ENCODE data around the gene CGNL1.
A peak's percentile ranks its signal among the peaks of the same experiment; 100 is the strongest.

Gene CGNL1

DNA sequence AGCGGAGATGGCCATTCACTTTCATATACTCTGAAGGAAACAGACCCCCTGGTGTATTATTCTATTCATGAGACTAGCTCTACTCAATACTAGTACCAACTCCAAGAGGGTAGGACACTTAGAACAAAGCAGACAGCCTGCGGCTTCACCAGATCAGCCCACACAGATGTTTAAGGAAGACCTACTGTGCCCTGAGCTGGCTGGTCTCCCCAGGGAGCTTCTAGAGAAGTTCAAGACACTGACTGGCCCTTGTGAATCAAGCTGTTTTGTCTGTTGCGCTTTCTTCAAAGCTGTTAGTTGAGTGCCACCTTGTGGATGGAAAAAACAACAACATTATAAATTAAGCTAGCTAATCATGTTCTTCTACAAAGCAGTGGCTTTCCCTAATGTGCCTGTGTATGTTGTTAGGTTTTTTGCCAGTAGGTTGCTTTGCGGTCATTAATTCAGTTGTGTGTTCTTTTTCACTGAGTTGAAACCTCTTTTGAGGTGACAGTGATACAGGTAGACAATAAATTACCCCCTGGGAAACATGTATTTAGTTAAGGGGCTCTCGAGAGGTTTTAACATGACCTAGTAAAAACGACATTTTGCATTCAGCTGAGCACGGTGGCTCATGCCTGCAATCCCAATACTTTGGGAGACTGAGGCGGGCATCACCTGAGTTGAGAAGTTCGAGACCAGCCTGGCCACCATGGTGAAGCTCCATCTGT is 151.2 kb downstream of the CGNL1 start:
- DNase-seq: peak; percentile 68

GRCh38 chr15:57528940-57529565 is 152.7 kb downstream of the CGNL1 start:
- no peak for DNase-seq

- no peak for DNase-seq
Measured at GRCh38 chr15:57529748-57530147, 153.4 kb downstream of the CGNL1 start.

DNA sequence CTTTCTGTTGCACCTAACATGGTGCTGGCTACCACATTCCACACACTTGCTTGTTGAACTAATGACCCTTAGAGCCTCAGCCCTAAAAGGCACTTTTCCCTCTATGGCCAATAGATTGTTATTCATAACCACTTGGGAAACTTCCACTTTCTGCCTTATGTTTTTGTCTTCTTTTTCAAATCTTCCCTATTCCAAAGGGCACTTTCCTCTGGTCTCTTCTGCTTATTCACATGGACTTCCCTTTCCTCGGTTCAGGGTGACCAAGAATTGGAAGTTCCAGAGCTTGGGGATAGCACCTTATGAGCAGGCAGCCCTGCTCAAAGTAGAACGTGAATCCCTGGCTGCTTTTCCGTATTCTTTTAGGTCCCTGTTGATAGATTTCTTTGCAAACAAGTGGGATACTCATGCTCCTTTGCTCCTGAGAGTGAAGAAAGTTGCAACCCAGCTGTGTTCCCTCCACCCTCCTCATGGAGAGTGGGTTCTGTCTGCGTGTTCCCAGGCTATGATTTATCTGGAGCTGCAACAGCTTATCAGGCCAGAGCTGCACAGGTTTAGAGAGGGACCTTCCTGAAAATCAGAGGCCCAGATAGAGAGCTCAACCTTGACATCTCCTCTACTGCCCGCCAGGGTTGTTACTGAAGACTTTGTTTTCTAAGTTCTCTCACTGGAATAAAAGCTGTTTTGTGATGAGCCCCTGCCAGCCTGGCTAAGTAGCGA is 156.6 kb downstream of the CGNL1 start:
- DNase-seq: no peak

- no peak for DNase-seq
Measured at GRCh38 chr15:57533448-57533799, 157.1 kb downstream of the CGNL1 start.

- DNase-seq: no peak
Measured at GRCh38 chr15:57534281-57534680, 158.0 kb downstream of the CGNL1 start.

DNA sequence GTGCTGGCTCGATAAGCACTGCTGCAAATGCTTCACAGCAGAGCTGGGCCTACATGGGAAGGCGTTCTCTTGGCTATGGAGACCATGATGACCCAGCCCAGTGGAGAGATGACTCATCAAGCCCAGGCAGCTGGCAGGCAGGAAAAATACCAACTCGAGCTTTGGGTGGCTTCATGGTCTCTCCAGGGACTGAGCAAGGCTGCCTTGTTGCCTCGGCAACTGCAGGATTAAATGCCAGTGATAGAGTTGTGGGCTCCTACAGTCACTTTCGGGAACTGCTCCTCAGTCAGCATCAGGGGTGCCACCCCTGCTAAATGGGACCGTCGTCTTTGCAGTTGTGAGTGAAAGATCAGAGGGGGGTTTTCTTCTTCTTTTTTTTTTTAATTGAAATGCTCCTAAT is 160.8 kb downstream of the CGNL1 start:
- DNase-seq: no peak

GRCh38 chr15:57537488-57538264 is 161.4 kb downstream of the CGNL1 start:
- DNase-seq: no peak

GRCh38 chr15:57538265-57538529 is 161.9 kb downstream of the CGNL1 start:
- DNase-seq: no peak

- no peak for DNase-seq
Measured at GRCh38 chr15:57538821-57539220, 162.5 kb downstream of the CGNL1 start.

- no peak for DNase-seq
Measured at GRCh38 chr15:57540211-57540610, 163.9 kb downstream of the CGNL1 start.

- DNase-seq: no peak
Measured at GRCh38 chr15:57540736-57541135, 164.4 kb downstream of the CGNL1 start.

DNA sequence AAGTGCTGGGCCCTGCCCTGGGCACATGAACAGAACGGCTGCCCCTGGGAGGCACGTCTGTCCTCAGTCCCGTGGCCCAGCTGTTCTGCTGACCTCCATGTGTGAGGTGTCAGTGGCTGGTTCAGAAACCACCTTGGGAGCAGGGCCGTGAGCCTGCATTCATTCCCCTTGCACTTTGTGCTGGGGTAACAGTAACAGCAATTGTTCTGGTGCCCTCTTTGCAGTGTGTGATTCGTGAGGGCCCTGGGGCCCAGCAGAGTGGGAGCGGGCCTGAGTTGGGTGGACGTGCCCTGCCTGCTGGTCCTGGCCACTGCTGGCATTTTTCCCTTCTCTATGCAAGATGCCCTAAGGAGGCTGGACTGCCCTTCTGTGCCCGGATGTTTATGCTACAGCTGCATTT is 165.0 kb downstream of the CGNL1 start:
- DNase-seq: no peak

- no peak for DNase-seq
Measured at GRCh38 chr15:57541805-57542504, 165.7 kb downstream of the CGNL1 start.

DNA sequence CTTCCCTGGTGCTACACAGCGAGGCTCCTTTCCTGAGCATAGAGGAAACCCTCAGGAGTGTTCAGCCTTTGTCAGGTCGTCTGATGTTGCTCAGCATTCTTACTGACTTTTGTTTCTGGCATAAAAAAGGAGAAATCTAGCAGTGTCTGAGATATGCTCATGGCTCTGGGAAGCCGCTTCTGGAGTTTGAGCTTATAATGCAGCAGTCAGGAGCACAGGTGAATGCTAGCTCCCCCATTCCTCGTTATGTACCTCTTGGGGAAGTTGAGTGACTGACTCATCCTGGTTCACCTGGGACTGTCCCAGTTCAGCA is 166.2 kb downstream of the CGNL1 start:
- DNase-seq: no peak

GRCh38 chr15:57544848-57545480 is 168.7 kb downstream of the CGNL1 start:
- DNase-seq: no peak

GRCh38 chr15:57545995-57546394 is 169.7 kb downstream of the CGNL1 start:
- DNase-seq: no peak

DNA sequence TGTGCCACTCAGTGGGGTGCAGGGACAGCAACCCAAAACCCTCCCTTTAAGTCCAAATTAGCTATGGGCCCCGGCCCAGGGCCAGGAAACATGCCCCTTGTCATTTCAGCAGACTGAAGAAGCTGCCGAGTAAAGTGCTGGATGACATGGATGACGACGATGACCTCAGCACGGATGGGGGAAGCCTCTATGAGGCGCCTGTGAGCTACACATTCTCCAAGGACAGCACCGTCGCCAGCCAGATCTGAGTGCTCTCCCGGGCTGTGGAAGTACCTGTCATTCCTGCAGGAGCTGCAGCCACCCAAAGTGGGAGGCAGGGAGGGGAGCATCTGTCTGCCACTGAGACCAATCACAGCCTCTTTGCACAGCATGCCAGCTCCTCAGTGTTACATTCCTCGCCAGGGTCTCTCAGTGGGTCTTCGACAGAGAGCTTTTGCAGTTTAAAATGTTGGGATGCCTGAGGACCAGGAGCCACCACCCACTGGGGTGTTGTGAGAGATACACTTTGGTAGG is 171.0 kb downstream of the CGNL1 start:
- DNase-seq: no peak

DNA sequence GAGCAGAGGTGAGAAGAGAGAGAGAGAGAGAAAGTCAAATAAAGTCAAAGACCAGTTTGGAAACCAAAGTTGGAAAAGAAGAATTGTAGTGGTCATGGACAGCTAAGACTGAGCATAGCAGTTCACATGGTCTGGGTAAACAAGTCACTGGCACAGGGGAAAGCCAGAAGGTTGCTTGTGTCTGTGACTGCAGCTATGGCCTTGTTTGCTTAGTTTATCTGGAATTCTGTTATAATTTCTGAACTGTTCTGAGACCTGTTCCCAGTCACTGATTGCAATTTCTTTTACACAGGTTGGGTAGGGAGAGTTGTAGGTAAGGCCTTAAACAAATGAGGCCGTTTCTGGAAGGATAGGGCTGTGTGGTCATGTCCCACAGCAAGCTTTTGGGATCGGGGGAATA is 172.0 kb downstream of the CGNL1 start:
- no peak for DNase-seq

GRCh38 chr15:57548835-57549234 is 172.5 kb downstream of the CGNL1 start:
- no peak for DNase-seq

GRCh38 chr15:57549935-57550334 is 173.6 kb downstream of the CGNL1 start:
- no peak for DNase-seq

- no peak for DNase-seq
Measured at GRCh38 chr15:57550640-57551039, 174.3 kb downstream of the CGNL1 start.
